Thymus (tissue), 11 donors: ENCODE data around the gene SNCB. TPM values are rescaled to one million over a fixed set of nuclear protein-coding genes. Genes with fewer than 3 reads are reported as not detected.
"Not testable (repeated sequence)": the region's sequence is repeated elsewhere in the genome, so short reads cannot be mapped to it uniquely, and the experiment has no call there.

ENCODE experiments used
- DNase-seq, 9 donors: peaks; one replicate each; pipeline ENCODE4 v3.0.0-alpha.2; 2013; ENCODE audit warnings: low spot score in 9 of 9, low read depth in 6 of 9, missing footprints in 1 of 9
- H3K27ac ChIP-seq, 2 donors: one replicate each; pipeline ENCODE4 v1.5.1; 2013; ENCODE audit warnings: control low read depth in 1 of 2, low read depth in 1 of 2, low read length in 1 of 2, mild to moderate bottlenecking in 1 of 2, moderate library complexity in 1 of 2
- H3K27me3 ChIP-seq, 2 donors: one replicate each; pipeline ENCODE4 v1.5.1; 2013; ENCODE audit warnings: low read length in 1 of 2; ENCODE audit not compliant: control insufficient read depth in 2 of 2, insufficient read depth in 1 of 2
- H3K36me3 ChIP-seq, 2 donors: one replicate each; pipeline ENCODE4 v1.5.1; 2013; ENCODE audit warnings: low read length in 1 of 2, mild to moderate bottlenecking in 1 of 2, moderate library complexity in 1 of 2; ENCODE audit not compliant: control insufficient read depth in 2 of 2, insufficient read depth in 2 of 2
- H3K4me1 ChIP-seq, 2 donors: one replicate each; pipeline ENCODE4 v1.5.1; 2013; ENCODE audit warnings: low read length in 2 of 2; ENCODE audit not compliant: control insufficient read depth in 2 of 2, insufficient read depth in 2 of 2
- H3K4me3 ChIP-seq, 2 donors: one replicate each; pipeline ENCODE4 v1.5.1; 2013; ENCODE audit warnings: low read length in 2 of 2, control low read depth in 1 of 2, mild to moderate bottlenecking in 1 of 2
- H3K9me3 ChIP-seq, 2 donors: one replicate each; pipeline ENCODE4 v1.5.1; 2013; ENCODE audit warnings: low read length in 1 of 2, mild to moderate bottlenecking in 1 of 2; ENCODE audit not compliant: control insufficient read depth in 2 of 2, insufficient read depth in 1 of 2
- WGBS: extraction: QIAGEN DNeasy Blood & Tissue Kit; methylation state at CpG from one replicate; pipeline ENCODE4 v1.1.7; 2013; 5-methylcytosine and 5-hydroxymethylcytosine counted together
- polyA plus RNA-seq: library from polyadenylated mRNA; stranded (reverse); fragments of 200-250 nt; gene quantifications from one replicate; pipeline ENCODE4 v1.2.3, GENCODE V29; 2013
- total RNA-seq: library from RNA; stranded (reverse); fragments of 120-200 nt; gene quantifications from one replicate; pipeline ENCODE4 v1.2.4, GENCODE V29; 2013
- donor health status: healthy.

The SNCB gene
- total and polyA plus RNA-seq, 2 donors, result 0.05 to 0.21 TPM

DNA sequence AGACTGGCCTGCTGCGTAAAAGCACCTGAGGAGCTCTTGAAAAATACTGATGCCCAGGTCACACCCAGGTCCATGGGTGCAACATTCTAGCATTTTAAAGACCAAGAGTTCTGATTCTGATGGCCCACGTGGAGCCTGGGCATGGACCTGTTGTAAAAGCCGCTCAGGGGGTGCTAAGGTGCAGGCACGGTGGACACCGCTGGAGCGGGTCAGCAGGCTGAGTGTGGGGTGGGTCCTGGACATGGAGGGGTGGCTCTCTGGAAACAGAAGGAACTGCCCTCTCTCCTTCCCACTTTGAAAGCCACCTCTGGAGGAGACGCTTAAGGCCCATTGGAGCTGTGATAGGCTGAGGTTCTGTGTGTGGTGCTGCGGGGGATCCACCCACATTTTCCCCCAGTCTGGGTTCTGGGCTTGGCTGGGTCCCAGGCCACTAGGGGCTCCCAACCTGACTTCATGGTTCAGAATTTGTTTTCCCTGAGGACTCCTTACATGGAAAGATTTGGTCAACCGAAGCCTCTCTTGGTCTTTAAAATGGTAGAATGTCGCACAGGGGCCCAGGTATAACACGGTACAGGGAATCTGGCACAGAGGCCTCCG is 37.0 kb downstream of the SNCB start:
- 94% methylated on average over 12 of the region's 12 CpGs for WGBS
- Histone ChIP-seq H3K27me3 (peaks cover 18 to 32% of the 10 kb centered on the region in 2 donors), H3K4me3 (no peak overlapping the region), H3K36me3 (no peaks in the 10 kb centered on the region), H3K27ac (no peak overlapping the region), H3K4me1 (peaks cover 0 to 4% of the 10 kb centered on the region in 2 donors), H3K9me3 (peaks cover 1 to 16% of the 10 kb centered on the region in 2 donors)
- DNase-seq, result no peak

DNA sequence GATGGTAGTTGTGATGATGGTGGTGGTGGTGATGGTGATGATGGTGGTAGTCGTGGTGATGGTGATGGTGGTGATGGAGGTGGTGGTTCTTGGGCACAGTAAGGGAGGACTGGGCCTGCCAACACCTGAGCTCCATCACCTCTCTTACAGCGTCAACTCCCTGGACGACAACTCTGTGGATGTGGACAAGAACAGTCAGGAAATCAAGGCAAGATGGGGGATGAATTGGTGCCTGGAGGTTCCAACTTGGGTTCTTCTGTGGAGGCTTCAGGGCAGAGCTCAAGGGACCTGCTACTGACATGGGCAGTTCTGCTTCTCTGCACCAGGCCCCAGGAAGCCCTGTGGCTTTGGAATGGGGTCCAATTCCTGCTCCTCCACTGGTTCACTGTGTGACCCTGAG is 37.8 kb downstream of the SNCB start:
- Histone ChIP-seq H3K4me1 (peaks cover 0 to 4% of the 10 kb centered on the region in 2 donors), H3K4me3 (no peak overlapping the region), H3K27ac (no peak overlapping the region), H3K27me3 (peaks cover 13 to 24% of the 10 kb centered on the region in 2 donors), H3K36me3 (no peaks in the 10 kb centered on the region), H3K9me3 (peaks cover 1 to 13% of the 10 kb centered on the region in 2 donors)
- DNase-seq, result no peak
- 98% methylated on average over 3 of the region's 3 CpGs for WGBS

DNA sequence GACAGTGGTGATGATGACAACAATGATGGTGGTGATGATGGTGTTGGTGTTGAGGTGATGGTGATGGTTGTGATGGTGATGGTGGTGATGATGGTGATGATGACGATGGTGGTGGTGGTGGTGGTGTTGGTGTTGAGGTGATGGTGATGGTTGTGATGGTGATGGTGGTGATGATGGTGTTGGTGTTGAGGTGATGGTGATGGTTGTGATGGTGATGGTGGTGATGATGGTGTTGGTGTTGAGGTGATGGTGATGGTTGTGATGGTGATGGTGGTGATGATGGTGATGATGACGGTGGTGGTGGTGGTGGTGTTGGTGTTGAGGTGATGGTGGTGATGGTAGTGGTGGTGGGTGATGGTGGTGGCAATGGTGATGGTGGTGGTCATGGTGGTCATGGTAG is 38.7 kb downstream of the SNCB start:
- not testable (repeated sequence) for H3K4me3 ChIP-seq, H3K27ac ChIP-seq, H3K36me3 ChIP-seq, H3K4me1 ChIP-seq, DNase-seq
- WGBS, result 50% methylated on average over 2 of the region's 2 CpGs
- Histone ChIP-seq H3K9me3 (peaks cover 1 to 13% of the 10 kb centered on the region in 2 donors), H3K27me3 (peaks cover 4 to 21% of the 10 kb centered on the region in 2 donors)

DNA sequence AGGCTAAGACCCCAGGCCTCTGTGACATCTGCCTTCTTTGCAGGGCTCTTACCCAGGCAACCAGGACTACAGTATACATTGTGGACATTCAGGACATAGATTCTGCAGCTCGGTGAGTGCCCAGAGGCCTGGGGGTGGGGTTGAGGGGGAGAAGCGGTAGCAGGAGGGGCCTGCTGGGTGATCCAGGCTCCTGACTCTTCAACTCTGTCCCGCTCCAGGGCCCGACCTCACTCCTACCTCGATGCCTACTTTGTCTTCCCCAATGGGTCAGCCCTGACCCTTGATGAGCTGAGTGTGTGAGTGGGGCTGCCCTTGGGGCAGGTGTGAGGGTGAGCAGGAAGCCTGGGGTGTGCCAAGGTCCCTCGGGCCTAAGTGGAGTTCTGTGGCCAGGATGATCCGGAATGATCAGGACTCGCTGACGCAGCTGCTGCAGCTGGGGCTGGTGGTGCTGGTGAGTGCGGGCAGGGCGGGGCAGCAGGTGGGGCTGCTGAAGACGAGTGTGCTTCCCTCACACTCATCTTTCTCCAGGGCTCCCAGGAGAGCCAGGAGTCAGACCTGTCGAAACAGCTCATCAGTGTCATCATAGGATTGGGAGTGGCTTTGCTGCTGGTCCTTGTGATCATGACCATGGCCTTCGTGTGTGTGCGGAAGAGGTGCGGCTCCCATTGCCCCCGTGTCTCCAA is 40.2 kb downstream of the SNCB start:
- DNase-seq, result no peak
- WGBS, result 88% methylated on average over 17 of the region's 17 CpGs
- H3K9me3 ChIP-seq, result peaks cover 3 to 27% of the 10 kb centered on the region in 2 donors

DNA sequence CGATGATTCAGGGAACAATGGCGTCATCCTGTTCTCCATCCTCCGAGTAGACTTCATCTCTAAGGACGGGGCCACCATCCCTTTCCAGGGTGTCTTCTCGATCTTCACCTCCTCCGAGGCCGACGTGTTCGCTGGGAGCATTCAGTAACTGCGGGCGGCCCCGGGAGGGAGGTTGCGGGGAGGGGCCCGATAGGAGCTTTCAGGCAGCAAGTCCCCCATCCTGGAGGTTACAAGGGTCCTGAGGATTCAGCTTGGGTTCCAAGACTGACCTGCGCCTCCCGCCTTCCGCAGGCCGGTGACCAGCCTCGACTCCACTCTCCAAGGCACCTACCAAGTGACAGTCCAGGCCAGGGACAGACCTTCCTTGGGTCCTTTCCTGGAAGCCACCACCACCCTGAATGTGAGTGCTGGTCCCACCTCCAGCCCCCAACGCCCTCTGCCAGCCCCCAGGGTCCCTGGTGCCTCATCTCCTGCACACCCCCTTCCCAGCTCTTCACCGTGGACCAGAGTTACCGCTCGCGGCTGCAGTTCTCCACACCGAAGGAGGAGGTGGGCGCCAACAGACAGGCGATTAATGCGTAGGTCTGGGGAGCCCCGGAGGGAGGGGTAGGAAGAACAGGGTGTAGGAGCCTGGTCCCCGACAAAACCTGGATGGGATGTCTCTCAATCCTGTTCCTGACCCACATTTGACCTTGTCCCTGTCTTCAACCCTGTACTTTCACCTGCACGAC is 41.1 kb downstream of the SNCB start:
- no peak for DNase-seq

More for the DNA sequence above, 40.2 kb downstream of the SNCB start:
- no peak overlapping the region for H3K27ac ChIP-seq
- no peak overlapping the region for H3K4me3 ChIP-seq
- peaks cover 0 to 6% of the 10 kb centered on the region in 2 donors for H3K27me3 ChIP-seq
- H3K4me1 ChIP-seq, result no peaks in the 10 kb centered on the region
- H3K36me3 ChIP-seq, result no peaks in the 10 kb centered on the region

DNA sequence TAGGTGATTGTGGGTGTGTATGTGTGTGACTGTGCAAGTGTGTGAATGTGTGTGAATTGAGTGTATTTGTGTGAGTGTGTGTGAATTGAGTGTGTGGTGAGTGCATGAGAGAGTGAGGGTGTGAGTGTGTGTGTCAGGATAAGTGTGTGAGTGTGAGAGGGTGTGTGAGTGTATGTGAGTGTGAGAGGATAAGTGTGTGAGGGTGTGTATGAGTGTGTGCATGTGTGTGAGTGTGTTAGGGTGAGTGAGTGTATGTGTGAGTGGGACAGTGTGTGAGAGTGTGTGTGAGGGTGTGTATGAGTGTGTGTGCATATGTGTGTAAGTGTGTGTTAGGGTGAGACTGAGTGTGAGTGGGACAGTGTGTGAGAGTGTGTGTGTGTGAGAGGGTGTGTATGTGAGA is 42.0 kb downstream of the SNCB start:
- H3K36me3 ChIP-seq, result no peaks in the 10 kb centered on the region
- no peak overlapping the region for H3K4me3 ChIP-seq
- H3K27ac ChIP-seq, result no peak overlapping the region
- H3K9me3 ChIP-seq, result peaks cover 9 to 40% of the 10 kb centered on the region in 2 donors
- peaks cover 0 to 2% of the 10 kb centered on the region in 2 donors for H3K27me3 ChIP-seq
- DNase-seq, result no peak
- H3K4me1 ChIP-seq, result no peaks in the 10 kb centered on the region

More for the DNA sequence above, 41.1 kb downstream of the SNCB start:
- Histone ChIP-seq H3K4me3 (no peak overlapping the region), H3K9me3 (peaks cover 8 to 36% of the 10 kb centered on the region in 2 donors), H3K4me1 (no peaks in the 10 kb centered on the region), H3K27ac (no peak overlapping the region), H3K36me3 (no peaks in the 10 kb centered on the region), H3K27me3 (peaks cover 0 to 3% of the 10 kb centered on the region in 2 donors)
- WGBS, result 92% methylated on average over 31 of the region's 31 CpGs

DNA sequence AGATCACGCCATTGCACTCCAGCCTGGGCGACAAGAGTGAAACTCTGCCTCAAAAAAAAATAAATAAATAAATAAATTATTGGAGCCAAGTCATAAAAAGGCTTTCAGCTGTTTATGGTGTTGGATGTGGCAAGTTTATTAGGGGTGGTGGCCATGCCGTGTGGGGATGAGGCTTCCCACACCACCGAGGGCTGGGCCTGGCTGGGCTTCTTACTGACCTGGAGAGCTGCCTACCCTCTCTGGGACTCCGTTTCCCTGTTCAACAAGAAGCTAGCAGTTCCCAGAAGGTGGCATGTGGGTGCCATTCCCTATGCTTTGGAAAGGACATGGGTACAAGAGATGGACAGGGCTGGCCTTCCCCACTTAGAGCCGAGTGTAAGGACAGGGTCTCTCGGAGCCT is 42.9 kb downstream of the SNCB start:
- peaks cover 9 to 40% of the 10 kb centered on the region in 2 donors for H3K9me3 ChIP-seq
- 94% methylated on average over 7 of the region's 7 CpGs for WGBS
- no peaks in the 10 kb centered on the region for H3K36me3 ChIP-seq
- no peak overlapping the region for H3K4me3 ChIP-seq
- H3K27me3 ChIP-seq, result peaks cover 0 to 2% of the 10 kb centered on the region in 2 donors
- no peak for DNase-seq
- no peaks in the 10 kb centered on the region for H3K4me1 ChIP-seq
- H3K27ac ChIP-seq, result no peak overlapping the region

DNA sequence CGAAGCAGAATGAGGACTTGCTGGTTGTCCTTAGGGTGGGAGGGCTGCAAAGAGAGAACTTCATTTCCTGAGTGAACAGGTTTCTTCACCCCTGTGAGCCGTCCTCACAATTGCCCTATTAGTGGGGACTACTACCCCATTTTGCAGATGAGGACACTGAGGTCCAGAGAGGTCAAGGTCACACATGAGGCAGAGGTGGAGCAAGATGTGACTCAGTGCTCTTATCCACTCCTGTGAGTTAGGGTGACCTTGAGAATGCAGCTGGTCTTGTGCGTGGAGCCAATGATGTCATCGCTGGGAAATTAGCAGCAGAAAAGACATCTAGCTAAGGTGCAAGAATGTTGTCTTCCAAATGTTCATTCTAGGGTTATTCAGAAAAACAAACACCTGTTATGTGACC is 47.3 kb downstream of the SNCB start:
- 89% methylated on average over 4 of the region's 4 CpGs for WGBS
- no peak overlapping the region for H3K4me3 ChIP-seq
- peaks cover 0 to 7% of the 10 kb centered on the region in 2 donors for H3K27me3 ChIP-seq
- DNase-seq, result no peak
- H3K27ac ChIP-seq, result no peak overlapping the region
- H3K36me3 ChIP-seq, result no peaks in the 10 kb centered on the region
- H3K9me3 ChIP-seq, result peaks cover 9 to 27% of the 10 kb centered on the region in 2 donors
- no peaks in the 10 kb centered on the region for H3K4me1 ChIP-seq

DNA sequence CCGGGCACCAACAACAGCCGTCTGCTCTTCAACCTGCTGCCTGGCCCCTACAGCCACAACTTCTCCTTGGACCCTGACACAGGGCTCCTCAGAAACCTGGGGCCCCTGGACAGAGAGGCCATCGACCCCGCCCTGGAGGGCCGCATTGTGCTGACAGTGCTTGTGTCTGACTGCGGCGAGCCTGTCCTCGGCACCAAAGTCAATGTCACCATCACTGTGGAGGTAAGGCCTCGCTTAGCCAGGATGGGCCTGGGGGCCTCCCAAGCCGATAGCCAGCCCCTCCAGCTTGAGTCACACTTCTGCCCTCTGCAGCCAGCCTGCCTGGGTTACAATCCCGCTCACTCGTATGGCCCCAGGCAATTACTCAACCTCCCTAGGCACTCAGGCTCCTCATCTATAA is 49.0 kb downstream of the SNCB start:
- peaks cover 0 to 7% of the 10 kb centered on the region in 2 donors for H3K27me3 ChIP-seq
- 96% methylated on average over 12 of the region's 12 CpGs for WGBS
- H3K9me3 ChIP-seq, result peaks cover 9 to 23% of the 10 kb centered on the region in 2 donors
- H3K4me3 ChIP-seq, result no peak overlapping the region
- DNase-seq, result no peak
- no peaks in the 10 kb centered on the region for H3K36me3 ChIP-seq
- H3K27ac ChIP-seq, result no peak overlapping the region
- H3K4me1 ChIP-seq, result no peaks in the 10 kb centered on the region
